MM.1S (cell line): ENCODE data around the gene BBX.

Experiments
- CTCF ChIP-seq: fragments of 300-600 bp; sonication (generic); IDR thresholded peaks from 2 replicates; pipeline ENCODE4 v1.5.1; 2016; ENCODE audit warnings: antibody characterized with exemption, low read length, mixed read lengths
- EZH2 ChIP-seq: fragments of 300-600 bp; sonication (generic); optimal IDR thresholded peaks from 2 replicates; pipeline ENCODE3; 2017; ENCODE audit warnings: low read depth, mild to moderate bottlenecking, antibody characterized with exemption, low read length, mixed read lengths
- EZH2phosphoT487 ChIP-seq: fragments of 300-600 bp; sonication (generic); IDR thresholded peaks from 2 replicates; pipeline ENCODE4 v1.6.1; 2018; ENCODE audit warnings: antibody characterized with exemption, low read length

DNA sequence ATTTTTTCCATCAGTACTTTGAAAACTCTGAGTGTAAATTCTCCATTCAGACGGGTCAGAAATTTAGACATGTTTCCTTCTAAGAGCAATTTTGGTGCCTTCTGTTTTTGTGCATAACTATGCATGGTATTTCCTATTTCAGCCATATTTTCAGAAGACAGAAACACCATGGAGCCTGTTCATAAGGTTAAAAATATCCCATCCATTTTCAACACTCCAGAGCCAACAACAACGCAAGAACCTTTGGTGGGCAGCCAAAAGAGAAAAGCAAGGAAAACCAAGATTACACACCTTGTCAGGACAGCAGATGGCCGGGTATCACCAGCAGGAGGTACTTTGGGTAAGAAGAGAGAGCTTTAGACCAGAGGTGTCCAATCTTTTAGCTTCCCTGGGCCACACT lies 275.6 kb downstream of the BBX start:
- TF ChIP-seq EZH2, result no peak
- TF ChIP-seq CTCF, result no peak
- TF ChIP-seq EZH2phosphoT487, result no peak
